Natural killer cell (primary cell): ENCODE results near the gene XIRP2. TPM values are rescaled to one million over a fixed set of nuclear protein-coding genes. Genes with fewer than 3 reads are reported as not detected.

ENCODE experiments used
- ATAC-seq, 3 donors: fragments of 150-1000 bp in 2 of 3; fragments of 200-7000 bp in 1 of 3; cut with Tn5 transposase; 1 replicate in 1 of 3; 2 replicates in 2 of 3; pipeline ENCODE4 v1.10.0; 2021; ENCODE audit warnings: mild to moderate bottlenecking in 2 of 3, moderate library complexity in 2 of 3
- DNase-seq, 2 donors: peaks; one replicate each; pipeline versions ENCODE4 v3.0.0 to v3.0.0-alpha.2; 2013 to 2021; ENCODE audit warnings: mixed read lengths in 1 of 2
- H3K27ac ChIP-seq: one replicate; pipeline ENCODE4 v1.5.1; 2013; ENCODE audit warnings: mild to moderate bottlenecking, low read length
- H3K27me3 ChIP-seq: one replicate; pipeline ENCODE4 v1.6.1; 2013; ENCODE audit warnings: low read length; ENCODE audit not compliant: control insufficient read depth, insufficient read depth
- H3K36me3 ChIP-seq: one replicate; pipeline ENCODE4 v1.6.1; 2013; ENCODE audit warnings: low read length; ENCODE audit not compliant: control insufficient read depth, insufficient read depth
- H3K4me1 ChIP-seq: one replicate; pipeline ENCODE4 v1.6.1; 2013; ENCODE audit warnings: low read length; ENCODE audit not compliant: control insufficient read depth, insufficient read depth
- H3K4me3 ChIP-seq: one replicate; pipeline ENCODE4 v1.5.1; 2013; ENCODE audit warnings: low read length
- H3K9me3 ChIP-seq: one replicate; pipeline ENCODE4 v1.6.1; 2013; ENCODE audit warnings: low read length; ENCODE audit not compliant: control insufficient read depth, insufficient read depth
- H3K27ac Mint-ChIP-seq, 2 donors: one replicate each; pipeline ENCODE4 v1.8.0; 2022; ENCODE audit warnings: mild to moderate bottlenecking in 2 of 2, mixed read lengths in 2 of 2, moderate library complexity in 1 of 2
- H3K27me3 Mint-ChIP-seq, 2 donors: one replicate each; pipeline ENCODE4 v1.8.0; 2022; ENCODE audit warnings: low read depth in 2 of 2, mixed read lengths in 2 of 2
- H3K36me3 Mint-ChIP-seq: one replicate; pipeline ENCODE4 v1.8.0; 2022; ENCODE audit warnings: mixed read lengths
- H3K4me1 Mint-ChIP-seq, 2 donors: one replicate each; pipeline ENCODE4 v1.8.0; 2022; ENCODE audit warnings: mixed read lengths in 2 of 2
- H3K4me3 Mint-ChIP-seq: one replicate; pipeline ENCODE4 v1.8.0; 2022; ENCODE audit warnings: mild to moderate bottlenecking, moderate library complexity, mixed read lengths
- H3K9me3 Mint-ChIP-seq, 2 donors: one replicate each; pipeline ENCODE4 v1.8.0; 2022; ENCODE audit warnings: mixed read lengths in 2 of 2
- WGBS: methylation state at CpG from one replicate; pipeline ENCODE4 v1.1.7; 2013; ENCODE audit warnings: missing lambda C conversion rate; ENCODE audit not compliant: insufficient coverage; 5-methylcytosine and 5-hydroxymethylcytosine counted together
- intact Hi-C: fragments of 100-400 bp; cut with micrococcal nuclease; formaldehyde crosslinking; loops from one replicate; pipeline ENCODE4 v1.14.2; 2022
- total RNA-seq, 4 donors: library from RNA; stranded (reverse); fragments of 120-200 nt in 1 of 4; gene quantifications; one replicate each; pipeline versions ENCODE4 v1.2.3 to v1.2.4, GENCODE V29; 2013 to 2022
- TF ChIP-seq, protein P1 (sequence below): fragments of 200-600 bp; IDR thresholded peaks from one replicate; pipeline ENCODE4 v1.8.0; 2022; ENCODE audit warnings: antibody characterized with exemption

The XIRP2 gene
- total RNA-seq, 3 donors from 2014 or later (not counting 1 experiment from before 2014, with no cell fraction given): 0.16 TPM; not detected in 2

DNA sequence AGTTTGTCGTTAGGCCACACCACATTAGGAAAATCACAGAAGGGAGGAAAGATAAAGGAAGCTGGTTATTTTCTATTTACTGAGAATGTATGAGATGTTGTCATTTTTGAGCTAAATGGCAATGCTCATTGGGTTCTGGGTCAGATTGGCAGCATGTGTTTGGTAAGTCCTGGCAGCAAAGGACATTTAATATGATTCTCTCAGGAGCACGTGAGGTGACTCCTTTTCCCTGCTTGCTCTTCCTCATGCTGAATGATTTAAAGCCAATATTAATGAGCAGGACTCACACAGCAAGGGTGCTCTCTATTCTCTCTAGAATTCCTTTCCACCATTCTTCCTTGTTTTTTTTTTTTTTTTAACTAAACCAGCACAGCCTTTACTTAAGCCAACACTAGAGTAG is 298.2 kb downstream of the XIRP2 start:
- Histone ChIP-seq H3K36me3 (no peaks in the 10 kb centered on the region), H3K4me1 (no peaks in the 10 kb centered on the region), H3K27me3 (no peaks in the 10 kb centered on the region), H3K9me3 (no peaks in the 10 kb centered on the region), H3K27ac (no peak overlapping the region), H3K4me3 (no peak overlapping the region)
- Mint-ChIP-seq H3K27me3 (no peaks in the 10 kb centered on the region), H3K9me3 (peaks cover 1 to 5% of the 10 kb centered on the region in 2 donors), H3K4me3 (no peak overlapping the region), H3K27ac (no peak overlapping the region), H3K36me3 (no peaks in the 10 kb centered on the region), H3K4me1 (no peaks in the 10 kb centered on the region)
- WGBS: 56% methylated on average over 2 of the region's 2 CpGs
- TF ChIP-seq, protein P1, sequence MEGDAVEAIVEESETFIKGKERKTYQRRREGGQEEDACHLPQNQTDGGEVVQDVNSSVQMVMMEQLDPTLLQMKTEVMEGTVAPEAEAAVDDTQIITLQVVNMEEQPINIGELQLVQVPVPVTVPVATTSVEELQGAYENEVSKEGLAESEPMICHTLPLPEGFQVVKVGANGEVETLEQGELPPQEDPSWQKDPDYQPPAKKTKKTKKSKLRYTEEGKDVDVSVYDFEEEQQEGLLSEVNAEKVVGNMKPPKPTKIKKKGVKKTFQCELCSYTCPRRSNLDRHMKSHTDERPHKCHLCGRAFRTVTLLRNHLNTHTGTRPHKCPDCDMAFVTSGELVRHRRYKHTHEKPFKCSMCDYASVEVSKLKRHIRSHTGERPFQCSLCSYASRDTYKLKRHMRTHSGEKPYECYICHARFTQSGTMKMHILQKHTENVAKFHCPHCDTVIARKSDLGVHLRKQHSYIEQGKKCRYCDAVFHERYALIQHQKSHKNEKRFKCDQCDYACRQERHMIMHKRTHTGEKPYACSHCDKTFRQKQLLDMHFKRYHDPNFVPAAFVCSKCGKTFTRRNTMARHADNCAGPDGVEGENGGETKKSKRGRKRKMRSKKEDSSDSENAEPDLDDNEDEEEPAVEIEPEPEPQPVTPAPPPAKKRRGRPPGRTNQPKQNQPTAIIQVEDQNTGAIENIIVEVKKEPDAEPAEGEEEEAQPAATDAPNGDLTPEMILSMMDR: no peak
- DNase-seq (no peak), ATAC-seq (no peak)
- intact Hi-C loops: no loop called here

DNA sequence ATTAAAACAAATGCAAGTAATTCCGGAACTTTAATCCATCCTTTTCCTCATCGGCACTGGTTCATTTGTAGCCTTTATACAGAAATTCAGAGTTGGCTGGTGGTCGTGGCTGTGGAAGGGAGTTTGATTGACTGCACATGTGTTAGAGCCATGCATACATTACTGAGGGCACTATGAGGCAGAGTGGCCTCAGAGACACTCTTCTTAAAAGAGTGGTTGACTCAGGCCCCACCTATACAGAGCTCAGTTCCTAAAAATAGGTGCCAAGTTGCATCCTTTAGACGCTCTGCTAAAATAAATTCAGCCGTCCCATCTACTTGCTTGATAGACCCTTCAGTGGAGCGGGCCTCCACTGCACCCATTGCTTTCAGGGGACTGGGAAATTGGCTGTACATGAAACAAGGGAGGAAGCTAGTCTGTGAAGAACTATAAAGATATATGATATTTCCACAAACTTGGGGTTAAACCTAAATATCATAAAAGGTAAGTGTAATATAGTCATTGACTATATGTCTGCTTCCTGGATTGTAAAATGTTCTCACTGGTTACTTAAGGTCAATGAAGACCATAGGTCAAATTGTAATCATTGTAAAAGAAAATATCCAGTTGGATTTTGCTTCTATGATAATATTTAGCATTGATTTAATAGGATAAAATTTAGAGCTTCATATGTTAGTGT is 298.9 kb downstream of the XIRP2 start:
- Histone ChIP-seq H3K9me3 (no peaks in the 10 kb centered on the region), H3K27ac (no peak overlapping the region), H3K36me3 (no peaks in the 10 kb centered on the region), H3K4me3 (no peak overlapping the region), H3K4me1 (no peaks in the 10 kb centered on the region), H3K27me3 (no peaks in the 10 kb centered on the region)
- H3K9me3 Mint-ChIP-seq: peaks cover 0 to 5% of the 10 kb centered on the region in 2 donors
- no peak for DNase-seq
- ATAC-seq: no peak
- TF ChIP-seq, protein P1: no peak
- no peaks in the 10 kb centered on the region for H3K27me3 Mint-ChIP-seq
- no peaks in the 10 kb centered on the region for H3K36me3 Mint-ChIP-seq
- H3K4me3 Mint-ChIP-seq: no peak overlapping the region
- no peaks in the 10 kb centered on the region for H3K4me1 Mint-ChIP-seq
- 94% methylated on average over 5 of the region's 6 CpGs for WGBS
- intact Hi-C loops: no loop called here
- H3K27ac Mint-ChIP-seq: no peak overlapping the region

DNA sequence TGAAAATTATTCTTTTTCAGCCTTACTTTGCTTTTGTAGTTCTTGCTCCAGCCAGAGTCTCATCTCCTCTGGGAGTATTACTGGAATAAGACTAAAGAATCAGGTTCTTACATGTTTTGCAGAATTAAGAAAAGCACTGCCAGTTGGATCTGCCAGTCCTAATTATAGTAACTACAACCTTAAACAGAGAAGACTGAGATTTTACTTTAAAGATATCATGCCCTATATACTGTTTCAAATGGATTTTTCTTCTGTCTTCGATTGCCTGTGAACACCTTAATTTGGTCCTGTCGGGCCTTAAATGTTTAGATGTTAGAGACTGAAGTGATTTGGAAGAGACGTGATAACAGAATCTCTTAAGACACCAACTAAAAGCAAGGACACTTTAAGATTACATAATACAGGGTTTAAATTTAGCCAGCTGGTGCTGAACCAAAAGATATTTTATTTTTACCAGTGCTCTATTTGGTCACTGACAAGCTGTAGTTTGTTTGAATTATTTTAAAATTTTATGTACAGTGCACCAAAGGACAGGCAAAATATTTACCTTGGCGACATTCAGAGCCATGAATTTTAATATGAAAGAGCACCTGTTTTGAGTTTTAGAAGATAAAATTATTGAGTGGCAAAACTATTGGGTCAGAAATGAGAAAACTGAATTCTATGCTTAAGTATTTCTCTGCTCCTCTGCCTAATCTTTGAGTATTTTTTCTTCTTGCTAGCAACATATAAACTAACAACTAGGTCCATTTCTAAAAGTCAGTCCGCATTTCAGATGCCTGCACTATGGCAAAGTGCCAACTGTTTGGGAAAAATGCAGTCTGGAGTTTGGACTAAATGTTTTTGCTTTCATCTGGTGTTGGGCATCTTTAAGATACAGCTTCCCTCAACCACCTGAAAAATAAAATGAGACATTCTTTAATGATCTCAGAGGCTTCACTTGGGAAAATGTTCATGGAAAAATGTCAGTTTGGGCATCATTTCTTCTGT is 300.0 kb downstream of the XIRP2 start:
- no peak overlapping the region for H3K27ac ChIP-seq
- no peaks in the 10 kb centered on the region for H3K36me3 ChIP-seq
- Mint-ChIP-seq H3K36me3 (no peaks in the 10 kb centered on the region), H3K4me1 (no peaks in the 10 kb centered on the region), H3K4me3 (no peak overlapping the region), H3K27me3 (no peaks in the 10 kb centered on the region), H3K27ac (no peak overlapping the region), H3K9me3 (peaks cover 0 to 5% of the 10 kb centered on the region in 2 donors)
- no peaks in the 10 kb centered on the region for H3K27me3 ChIP-seq
- H3K4me1 ChIP-seq: no peaks in the 10 kb centered on the region
- H3K9me3 ChIP-seq: no peaks in the 10 kb centered on the region
- WGBS: 93% methylated on average over 2 of the region's 5 CpGs
- ATAC-seq: no peak
- no peak overlapping the region for H3K4me3 ChIP-seq
- TF ChIP-seq, protein P1: no peak
- intact Hi-C loops: no loop called here
- DNase-seq: no peak
